Transverse colon (tissue), 3 donors: Measurements from ENCODE around the gene PDE4D.

Source experiments
- EP300 ChIP-seq: sonication (generic); formaldehyde crosslinking; IDR thresholded peaks from one replicate; pipeline ENCODE4 v1.6.1; 2017; ENCODE audit warnings: antibody characterized with exemption, low read depth
- TF ChIP-seq, protein P1 (sequence below), 5 experiments: fragments of 200-600 bp in 3 of 5; fragments of 450-650 bp in 2 of 5; sonication (generic) in 3 of 5; IDR thresholded peaks; 1 replicate in 2 of 5; 2 replicates in 3 of 5; pipeline ENCODE4 v1.5.1; 2016 to 2017; ENCODE audit warnings: antibody characterized with exemption in 5 of 5, inconsistent platforms in 3 of 5, mild to moderate bottlenecking in 2 of 5, moderate library complexity in 1 of 5

GRCh38 chr5:59212596-59212995 lies 680.9 kb downstream of the PDE4D start:
- TF ChIP-seq, protein P1, sequence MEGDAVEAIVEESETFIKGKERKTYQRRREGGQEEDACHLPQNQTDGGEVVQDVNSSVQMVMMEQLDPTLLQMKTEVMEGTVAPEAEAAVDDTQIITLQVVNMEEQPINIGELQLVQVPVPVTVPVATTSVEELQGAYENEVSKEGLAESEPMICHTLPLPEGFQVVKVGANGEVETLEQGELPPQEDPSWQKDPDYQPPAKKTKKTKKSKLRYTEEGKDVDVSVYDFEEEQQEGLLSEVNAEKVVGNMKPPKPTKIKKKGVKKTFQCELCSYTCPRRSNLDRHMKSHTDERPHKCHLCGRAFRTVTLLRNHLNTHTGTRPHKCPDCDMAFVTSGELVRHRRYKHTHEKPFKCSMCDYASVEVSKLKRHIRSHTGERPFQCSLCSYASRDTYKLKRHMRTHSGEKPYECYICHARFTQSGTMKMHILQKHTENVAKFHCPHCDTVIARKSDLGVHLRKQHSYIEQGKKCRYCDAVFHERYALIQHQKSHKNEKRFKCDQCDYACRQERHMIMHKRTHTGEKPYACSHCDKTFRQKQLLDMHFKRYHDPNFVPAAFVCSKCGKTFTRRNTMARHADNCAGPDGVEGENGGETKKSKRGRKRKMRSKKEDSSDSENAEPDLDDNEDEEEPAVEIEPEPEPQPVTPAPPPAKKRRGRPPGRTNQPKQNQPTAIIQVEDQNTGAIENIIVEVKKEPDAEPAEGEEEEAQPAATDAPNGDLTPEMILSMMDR (IDR thresholded peaks at IDR 0.05): no peak
- no peak for TF ChIP-seq EP300
